OCI-M2 (cell line): ENCODE measurements around the gene DUSP22.

Experiments used
- DNase-seq: peaks from one replicate; lab custom pipeline; 2025; ENCODE audit not compliant: unreplicated experiment; lab: John Stamatoyannopoulos, UW

Gene DUSP22

GRCh38 chr6:349491-349921 lies 57.2 kb downstream of the DUSP22 start:
- DNase-seq = no peak

GRCh38 chr6:350371-350770 lies 58.1 kb downstream of the DUSP22 start:
- no peak for DNase-seq

DNA sequence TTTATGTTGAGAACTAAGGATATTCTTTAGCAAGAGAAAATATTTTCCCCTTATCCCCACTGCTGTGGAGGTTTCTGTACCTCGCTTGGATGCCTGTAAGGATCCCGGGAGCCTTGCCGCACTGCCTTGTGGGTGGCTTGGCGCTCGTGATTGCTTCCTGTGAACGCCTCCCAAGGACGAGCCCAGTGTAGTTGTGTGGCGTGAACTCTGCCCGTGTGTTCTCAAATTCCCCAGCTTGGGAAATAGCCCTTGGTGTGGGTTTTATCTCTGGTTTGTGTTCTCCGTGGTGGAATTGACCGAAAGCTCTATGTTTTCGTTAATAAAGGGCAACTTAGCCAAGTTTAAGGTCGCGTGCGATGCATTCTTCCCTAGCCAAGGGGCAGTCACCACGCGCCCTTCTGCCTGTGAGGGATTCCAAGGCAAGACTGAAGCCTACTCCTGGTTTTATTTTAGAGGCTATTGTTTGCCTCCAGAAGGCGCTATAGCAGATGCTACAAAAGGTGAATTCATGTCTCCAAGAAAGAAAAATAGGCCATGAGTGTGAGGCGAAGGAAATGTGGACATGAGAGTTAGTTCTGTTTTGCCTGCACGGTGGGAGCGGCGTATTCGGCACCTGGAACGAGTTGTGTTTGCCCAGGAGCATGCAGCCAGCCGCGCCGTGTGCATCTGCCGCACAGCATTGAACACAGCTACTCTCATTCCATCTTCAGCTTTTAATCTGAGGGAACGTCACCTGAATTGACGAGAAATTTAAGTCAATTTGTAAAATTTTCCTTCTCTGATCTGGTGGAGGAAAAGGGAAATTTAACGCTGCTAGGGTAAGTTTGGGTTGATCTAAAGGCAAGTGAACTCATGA lies 59.0 kb downstream of the DUSP22 start:
- DNase-seq = no peak

- DNase-seq = no peak
Observed at GRCh38 chr6:351867-352289, 59.6 kb downstream of the DUSP22 start.

DNA sequence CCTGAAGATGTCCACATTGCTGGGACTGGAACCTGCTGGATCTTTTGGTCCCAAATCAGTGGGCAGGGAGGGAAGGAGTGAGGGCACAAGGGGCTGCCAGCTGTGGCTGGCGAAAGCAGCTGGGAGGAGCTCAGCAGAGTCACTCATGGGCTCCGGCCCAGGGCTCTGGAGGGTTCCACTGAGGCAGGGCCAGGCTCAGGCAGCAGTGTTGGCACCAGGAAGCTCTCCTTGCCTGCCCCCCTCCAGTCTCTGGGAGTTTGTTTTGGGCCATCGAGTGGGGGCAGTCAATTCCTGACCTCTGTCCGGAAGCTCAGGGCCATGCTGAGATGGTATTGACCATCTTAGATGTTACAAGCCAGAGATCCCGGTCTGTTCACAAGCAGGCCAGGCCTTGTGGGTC lies 60.2 kb downstream of the DUSP22 start:
- no peak for DNase-seq

DNA sequence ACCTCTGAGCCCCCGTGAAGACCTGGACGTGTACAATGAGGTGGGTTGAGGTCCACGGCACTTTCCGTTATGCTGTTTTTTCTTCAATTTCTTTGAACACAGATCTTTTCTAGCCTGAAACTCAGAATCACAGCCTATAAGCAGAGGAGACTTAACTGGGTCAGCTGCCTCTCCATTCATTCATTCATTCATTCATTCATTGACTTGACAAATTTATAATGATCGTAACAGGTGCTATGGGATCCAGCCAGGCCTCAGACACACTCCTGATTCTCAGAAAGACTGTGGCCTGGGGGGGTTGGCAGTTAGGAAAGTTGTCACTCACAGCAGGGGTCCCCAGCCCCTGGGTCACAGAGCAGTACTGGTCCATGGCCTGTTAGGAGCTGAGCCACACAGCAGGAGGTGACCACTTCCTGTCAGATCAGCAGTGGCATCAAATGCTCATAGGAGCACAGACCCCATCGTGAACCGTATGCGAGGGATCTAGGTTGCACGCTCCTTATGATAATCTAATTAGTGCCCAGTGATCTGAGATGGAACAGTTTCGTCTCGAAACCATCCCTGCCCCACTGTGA lies 60.7 kb downstream of the DUSP22 start:
- DNase-seq = no peak

DNA sequence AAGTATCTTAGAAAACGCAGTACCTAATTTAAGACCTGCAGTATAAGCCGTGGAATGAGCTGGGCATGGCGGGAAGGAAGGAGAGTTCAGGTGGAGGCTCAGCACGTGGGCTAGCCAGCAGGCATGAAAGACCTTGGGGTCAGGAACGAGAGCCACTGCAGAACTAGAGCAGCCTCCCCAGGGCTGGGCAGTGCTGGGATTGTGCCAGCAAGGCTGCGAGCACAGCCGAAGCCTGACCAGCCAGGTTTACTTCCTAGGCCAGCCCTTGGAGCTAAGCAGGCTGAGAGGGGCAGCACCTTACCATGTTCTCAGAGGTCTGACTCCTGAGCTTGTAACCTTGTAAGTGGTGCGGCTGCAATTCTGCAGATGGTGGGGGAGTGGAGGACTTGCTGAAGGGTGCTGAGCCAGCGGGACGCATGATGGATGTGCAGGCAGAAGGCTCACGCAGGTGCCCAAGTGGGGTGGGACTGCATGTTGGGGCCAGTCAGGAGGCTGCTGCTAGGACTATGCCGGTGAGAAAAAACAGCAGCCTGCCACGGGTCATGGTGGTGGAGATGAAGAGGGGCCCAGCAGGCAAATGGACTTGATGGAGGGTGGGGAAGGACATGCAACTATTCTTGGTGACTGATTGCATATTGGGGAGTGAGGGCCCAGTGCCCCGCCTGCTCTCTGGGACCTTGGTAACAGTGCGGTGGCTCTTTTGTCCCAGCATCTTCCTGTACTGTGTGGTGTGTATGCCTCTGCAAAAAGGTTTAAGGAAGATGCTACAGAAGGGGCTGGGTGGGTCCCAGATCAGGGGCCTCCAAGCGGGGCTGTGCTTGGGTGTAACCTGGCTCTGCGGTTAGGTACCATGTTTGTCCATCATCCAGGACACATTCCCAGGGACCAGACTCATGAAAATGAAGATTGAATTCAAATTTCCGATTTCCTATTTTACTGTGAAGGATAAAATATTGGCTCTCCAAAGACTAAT lies 61.6 kb downstream of the DUSP22 start:
- no peak for DNase-seq

DNA sequence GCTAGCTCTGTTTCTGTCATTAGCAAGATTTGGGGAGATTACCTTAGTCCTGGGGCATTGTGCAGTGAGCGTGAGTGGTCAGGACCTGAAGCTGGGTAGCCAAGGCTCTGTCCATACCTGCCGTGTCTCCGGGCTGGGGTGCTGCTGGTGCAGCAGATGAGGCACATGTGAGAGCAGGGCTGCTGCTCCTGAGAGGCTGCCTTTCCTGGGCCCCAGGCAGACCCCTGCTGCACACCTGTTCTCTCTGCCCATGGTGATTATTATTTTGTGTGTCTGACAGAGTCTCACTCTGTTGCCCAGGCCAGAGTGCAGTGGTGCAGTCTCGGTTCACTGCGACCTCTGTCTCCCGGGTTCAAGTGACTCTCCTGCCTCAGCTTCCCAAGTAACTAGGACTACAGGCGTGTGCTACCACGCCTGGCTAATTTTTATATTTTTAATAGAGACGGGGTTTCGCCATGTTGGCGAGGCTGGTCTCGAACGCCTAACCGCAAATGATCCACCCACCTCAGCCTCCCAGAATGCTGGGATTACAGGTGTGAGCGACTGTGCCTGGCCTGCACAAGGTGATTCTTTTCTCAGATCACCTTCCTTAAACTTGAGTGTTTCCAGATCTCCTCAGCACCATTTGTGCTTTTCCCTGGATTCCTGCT lies 62.5 kb downstream of the DUSP22 start:
- no peak for DNase-seq

- DNase-seq = no peak
Observed at GRCh38 chr6:355373-356208, 63.3 kb downstream of the DUSP22 start.

DNA sequence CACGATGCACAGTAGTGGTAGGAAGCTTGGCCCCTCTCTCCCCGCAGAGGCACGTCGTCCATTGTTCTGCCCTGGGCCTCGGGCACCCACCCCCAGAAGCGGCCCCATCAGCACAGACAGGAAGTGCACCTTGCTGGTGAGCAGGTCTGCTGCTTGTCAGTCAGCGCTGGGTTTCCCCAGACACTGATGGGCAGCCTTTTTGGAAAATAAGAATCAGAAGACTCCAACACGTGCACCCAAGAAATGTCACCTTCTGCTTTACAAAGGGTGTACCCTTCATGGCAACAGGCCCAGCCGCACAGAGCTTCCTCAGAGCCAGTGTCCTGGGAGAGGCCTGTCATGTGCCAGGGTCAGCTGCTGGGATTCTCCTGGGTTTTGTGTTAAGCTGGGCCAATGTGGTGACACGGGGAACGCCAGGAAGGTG lies 64.6 kb downstream of the DUSP22 start:
- DNase-seq = no peak

GRCh38 chr6:357261-357790 lies 65.0 kb downstream of the DUSP22 start:
- DNase-seq = no peak

DNA sequence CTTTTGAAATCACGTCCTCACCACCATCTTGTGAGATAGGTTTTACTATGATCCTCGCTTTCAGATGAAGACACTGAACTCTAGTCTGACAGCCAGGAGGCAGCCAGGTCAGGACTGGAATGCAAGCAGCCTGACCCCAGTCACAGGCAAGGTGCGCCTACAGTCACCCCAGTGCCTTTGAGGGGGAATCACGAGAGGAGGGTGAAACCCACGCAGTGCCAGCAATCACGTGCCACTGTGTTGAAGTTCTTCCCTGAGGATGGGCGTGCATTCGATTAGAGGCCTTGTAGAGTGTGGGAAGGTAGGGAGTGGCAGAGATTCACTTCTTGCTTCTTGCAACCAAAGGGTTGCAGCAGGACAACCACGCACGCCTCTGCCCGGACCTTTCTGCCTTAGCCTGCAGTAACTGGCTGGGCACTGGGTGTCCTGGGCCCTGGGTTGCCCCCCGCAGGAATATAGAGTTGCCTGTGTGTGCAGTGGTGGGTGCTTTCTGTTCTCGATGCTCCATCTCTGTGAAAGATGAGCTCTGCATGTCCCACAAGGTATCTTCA lies 65.6 kb downstream of the DUSP22 start:
- DNase-seq = no peak

DNA sequence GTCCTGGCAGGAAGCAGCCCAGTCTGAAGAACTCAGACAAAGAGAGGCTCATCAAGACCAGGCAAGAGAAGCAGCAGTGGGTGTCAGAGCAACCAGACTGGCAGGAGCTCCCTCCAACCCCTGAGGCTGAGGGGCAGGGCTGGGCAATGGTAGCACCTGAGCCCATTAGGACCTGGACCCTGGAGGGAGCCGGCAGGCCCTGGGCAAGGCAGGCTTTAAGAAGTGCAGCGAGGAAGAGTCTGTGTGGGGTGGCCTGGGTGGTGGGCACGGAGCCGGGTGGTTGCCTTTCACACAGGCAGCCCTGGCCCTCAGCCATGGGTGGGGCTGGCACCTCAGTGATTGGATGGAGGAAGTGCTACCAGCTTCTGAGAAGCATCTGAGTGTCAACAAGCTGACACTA lies 66.1 kb downstream of the DUSP22 start:
- DNase-seq = no peak

DNA sequence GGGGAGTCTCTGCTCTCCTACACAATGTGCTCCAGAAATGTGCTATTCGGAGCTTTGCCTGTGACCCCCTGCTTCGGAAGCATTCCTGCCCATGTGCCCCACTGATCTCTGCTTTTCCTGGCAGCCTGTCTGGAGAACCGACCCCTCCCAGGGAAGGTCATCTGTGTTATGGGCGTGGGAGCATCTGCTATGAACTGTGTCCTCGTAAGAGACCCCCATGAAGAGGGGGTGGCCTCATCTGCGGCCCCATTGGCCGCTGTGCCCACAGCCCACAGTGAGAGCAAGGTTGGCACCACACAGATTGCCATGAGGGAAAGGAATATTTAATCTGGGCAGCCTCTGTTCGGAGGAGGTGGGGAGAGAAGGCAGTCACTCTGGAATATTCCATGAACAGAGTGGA lies 66.6 kb downstream of the DUSP22 start:
- DNase-seq = no peak

DNA sequence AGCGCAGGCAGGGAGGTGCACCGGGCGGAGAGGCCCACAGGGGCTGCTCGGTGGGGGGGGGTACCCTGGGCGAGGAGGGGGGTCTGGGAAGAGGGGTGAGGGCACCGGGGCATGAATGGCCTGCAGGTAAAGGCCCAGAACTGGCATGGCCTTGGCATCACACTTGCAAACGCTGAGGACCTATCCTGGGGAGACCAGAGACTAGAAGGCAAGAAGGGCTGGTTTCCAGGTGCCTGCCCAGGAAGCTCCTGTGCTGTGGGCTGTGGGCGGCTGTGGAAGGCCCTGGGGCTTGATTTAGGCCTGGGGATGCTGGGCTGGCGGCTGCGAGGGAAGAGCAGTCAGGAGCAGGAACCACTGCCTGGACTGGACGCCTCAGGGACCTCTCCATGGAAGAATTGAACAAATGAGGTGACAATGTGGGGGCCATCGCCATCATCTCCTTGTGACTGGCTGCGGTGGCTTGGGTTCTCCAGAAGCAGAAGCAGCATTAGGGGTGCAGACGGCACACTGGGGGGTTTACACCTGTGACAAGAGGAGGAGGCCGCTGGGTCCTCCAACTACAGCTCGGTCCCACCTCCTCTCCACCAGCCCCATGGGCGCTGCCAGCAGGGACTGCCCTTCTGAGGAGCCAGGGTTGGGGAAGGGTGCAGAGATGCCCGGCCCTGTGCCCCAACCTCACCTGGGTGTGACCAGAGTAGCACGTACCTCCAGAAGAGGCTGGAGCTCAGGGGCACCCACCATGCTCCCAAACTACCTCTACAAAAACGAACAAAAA lies 67.2 kb downstream of the DUSP22 start:
- no peak for DNase-seq

DNA sequence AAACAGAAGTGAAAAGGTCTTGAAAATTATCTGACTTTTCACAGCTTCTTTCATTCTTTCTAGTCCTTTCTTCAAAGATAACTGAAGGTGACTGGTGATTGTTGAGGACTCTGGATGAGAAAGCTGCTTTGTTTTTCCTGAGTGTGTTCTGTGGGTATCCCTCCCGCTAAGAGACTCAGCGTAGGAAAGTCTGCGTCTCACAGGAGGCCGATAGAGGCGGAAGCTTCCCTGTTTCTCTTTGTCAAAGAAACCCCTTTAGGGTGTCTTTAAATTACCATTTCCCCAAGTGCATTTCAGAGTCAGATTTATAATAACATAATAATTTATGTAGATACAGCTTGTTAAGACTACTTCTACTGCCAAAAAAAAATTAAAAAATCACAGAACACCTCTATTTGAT lies 68.1 kb downstream of the DUSP22 start:
- DNase-seq = no peak

- no peak for DNase-seq
Observed at GRCh38 chr6:360764-361373, 68.6 kb downstream of the DUSP22 start.

GRCh38 chr6:361411-362132 lies 69.3 kb downstream of the DUSP22 start:
- DNase-seq = no peak
